Nephron (organoid): Measurements from ENCODE around the gene ASTN2.

ENCODE experiments used
- H3K27ac Mint-ChIP-seq, 3 experiments: 2 replicates each; pipeline ENCODE4 v1.8.0; 2020; ENCODE audit warnings: mixed read lengths in 3 of 3, mild to moderate bottlenecking in 2 of 3, moderate library complexity in 1 of 3
- H3K27me3 Mint-ChIP-seq: 2 replicates; pipeline ENCODE4 v1.8.0; 2021; ENCODE audit warnings: low read depth, mild to moderate bottlenecking, moderate library complexity, mixed read lengths
- H3K36me3 Mint-ChIP-seq: 2 replicates; pipeline ENCODE4 v1.8.0; 2020; ENCODE audit warnings: low read depth, mixed read lengths
- H3K4me1 Mint-ChIP-seq: 2 replicates; pipeline ENCODE4 v1.8.0; 2020; ENCODE audit warnings: mixed read lengths
- H3K4me3 Mint-ChIP-seq, 3 experiments: 2 replicates each; pipeline ENCODE4 v1.8.0; 2020; ENCODE audit warnings: mild to moderate bottlenecking in 3 of 3, mixed read lengths in 3 of 3, moderate library complexity in 2 of 3
- H3K9me3 Mint-ChIP-seq: 2 replicates; pipeline ENCODE4 v1.8.0; 2020; ENCODE audit warnings: mixed read lengths
- TF ChIP-seq, protein P1 (sequence below), 3 experiments: fragments of 200-600 bp; sonication (generic); IDR thresholded peaks; one replicate each; pipeline ENCODE4 v1.5.0; 2021; ENCODE audit warnings: antibody characterized with exemption in 3 of 3; ENCODE audit not compliant: unreplicated experiment in 3 of 3

Gene ASTN2

DNA sequence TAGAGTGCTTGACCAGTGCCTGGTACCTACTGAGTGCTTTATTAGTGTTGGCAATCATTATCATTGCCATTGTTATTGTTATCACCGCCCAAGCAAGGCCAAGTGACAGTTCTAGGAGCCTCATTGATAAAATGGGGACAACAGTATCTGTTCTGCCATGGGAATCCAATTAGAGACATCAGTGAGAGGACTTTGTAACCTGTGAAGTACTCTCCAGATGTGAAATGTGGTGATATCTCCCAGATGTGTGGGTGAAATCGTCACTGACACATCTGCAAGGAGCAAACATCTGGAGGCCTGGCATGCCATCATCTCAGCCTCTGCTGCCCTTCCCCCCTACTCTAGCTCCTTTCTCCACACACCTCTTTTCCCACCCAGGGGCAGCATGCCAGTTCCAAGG is 1000.5 kb downstream of the ASTN2 start:
- TF ChIP-seq, protein P1, sequence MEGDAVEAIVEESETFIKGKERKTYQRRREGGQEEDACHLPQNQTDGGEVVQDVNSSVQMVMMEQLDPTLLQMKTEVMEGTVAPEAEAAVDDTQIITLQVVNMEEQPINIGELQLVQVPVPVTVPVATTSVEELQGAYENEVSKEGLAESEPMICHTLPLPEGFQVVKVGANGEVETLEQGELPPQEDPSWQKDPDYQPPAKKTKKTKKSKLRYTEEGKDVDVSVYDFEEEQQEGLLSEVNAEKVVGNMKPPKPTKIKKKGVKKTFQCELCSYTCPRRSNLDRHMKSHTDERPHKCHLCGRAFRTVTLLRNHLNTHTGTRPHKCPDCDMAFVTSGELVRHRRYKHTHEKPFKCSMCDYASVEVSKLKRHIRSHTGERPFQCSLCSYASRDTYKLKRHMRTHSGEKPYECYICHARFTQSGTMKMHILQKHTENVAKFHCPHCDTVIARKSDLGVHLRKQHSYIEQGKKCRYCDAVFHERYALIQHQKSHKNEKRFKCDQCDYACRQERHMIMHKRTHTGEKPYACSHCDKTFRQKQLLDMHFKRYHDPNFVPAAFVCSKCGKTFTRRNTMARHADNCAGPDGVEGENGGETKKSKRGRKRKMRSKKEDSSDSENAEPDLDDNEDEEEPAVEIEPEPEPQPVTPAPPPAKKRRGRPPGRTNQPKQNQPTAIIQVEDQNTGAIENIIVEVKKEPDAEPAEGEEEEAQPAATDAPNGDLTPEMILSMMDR (IDR thresholded peaks at IDR 0.05; ENCODE audit: unreplicated experiment in 3 of 3), result no peak
- Mint-ChIP-seq H3K4me3 (no peak overlapping the region), H3K9me3 (no peaks in the 10 kb centered on the region), H3K27me3 (peaks cover 4% of the 10 kb centered on the region), H3K27ac (no peak overlapping the region), H3K4me1 (peaks cover 5% of the 10 kb centered on the region), H3K36me3 (no peaks in the 10 kb centered on the region)

DNA sequence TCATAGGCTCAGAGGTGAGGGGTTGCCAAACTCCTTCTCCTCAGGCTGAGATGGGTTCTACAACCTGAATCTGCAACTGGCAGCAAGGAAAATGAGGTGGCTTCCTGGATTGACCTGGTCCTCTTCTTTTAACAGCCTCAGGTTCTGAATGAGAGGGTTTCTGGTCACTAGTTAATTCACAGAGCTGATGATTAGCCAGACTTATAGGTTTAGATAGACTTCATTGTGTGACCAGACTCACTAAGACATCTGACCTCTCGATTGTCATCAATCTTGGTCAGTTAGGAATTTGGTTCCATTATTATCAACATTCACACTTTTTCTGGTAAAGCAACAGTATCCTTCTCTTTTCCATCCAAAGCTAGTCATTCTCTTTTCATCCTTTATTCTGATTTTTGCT is 1003.4 kb downstream of the ASTN2 start:
- H3K9me3 Mint-ChIP-seq, result no peaks in the 10 kb centered on the region
- H3K27me3 Mint-ChIP-seq, result peaks cover 4% of the 10 kb centered on the region
- H3K36me3 Mint-ChIP-seq, result no peaks in the 10 kb centered on the region
- no peak overlapping the region for H3K4me3 Mint-ChIP-seq
- no peak overlapping the region for H3K27ac Mint-ChIP-seq
- TF ChIP-seq, protein P1 (IDR thresholded peaks at IDR 0.05; ENCODE audit: unreplicated experiment in 3 of 3), result no peak
- no peaks in the 10 kb centered on the region for H3K4me1 Mint-ChIP-seq

DNA sequence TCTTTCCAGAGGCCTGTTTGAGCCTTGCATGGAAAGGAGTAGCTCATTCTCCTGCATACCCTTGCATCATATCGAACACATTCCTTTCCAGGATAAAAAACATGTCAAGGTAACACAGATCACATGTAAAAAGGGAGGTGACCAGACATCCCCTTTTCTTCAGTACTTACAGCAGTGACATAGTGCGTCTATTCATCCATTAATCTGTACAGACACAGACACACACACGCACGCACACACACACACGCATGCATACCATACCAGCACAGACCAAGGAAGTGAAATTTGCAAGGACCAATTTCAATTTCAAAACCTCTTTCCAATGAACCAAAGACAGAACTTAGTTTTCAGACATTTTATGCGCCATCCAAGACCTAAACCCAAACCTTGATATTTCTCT is 1005.2 kb downstream of the ASTN2 start:
- no peak overlapping the region for H3K4me3 Mint-ChIP-seq
- H3K36me3 Mint-ChIP-seq, result no peaks in the 10 kb centered on the region
- TF ChIP-seq, protein P1 (IDR thresholded peaks at IDR 0.05; ENCODE audit: unreplicated experiment in 3 of 3), result no peak
- no peaks in the 10 kb centered on the region for H3K9me3 Mint-ChIP-seq
- H3K27ac Mint-ChIP-seq, result no peak overlapping the region
- no peaks in the 10 kb centered on the region for H3K4me1 Mint-ChIP-seq
- H3K27me3 Mint-ChIP-seq, result peaks cover 4% of the 10 kb centered on the region

DNA sequence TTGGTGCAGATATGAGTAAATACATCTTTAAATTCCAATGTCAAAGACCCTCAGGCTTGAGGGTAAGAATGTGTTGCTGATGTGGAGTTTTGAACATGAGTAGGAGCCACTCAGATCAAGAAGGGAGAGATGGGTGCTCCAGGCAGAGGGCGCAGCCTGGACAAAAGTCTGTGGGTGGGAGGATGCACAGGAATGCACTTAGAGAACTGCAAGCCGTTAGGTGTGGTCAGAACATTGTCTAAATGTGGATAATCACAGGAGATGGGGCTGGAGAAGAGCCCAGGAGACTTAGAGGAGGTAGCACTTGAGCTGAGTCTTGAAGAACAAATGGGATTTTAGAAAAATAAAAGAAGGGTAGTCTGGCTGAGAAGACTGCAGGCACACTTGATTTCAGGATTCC is 1005.7 kb downstream of the ASTN2 start:
- Mint-ChIP-seq H3K4me3 (no peak overlapping the region), H3K36me3 (no peaks in the 10 kb centered on the region), H3K27me3 (peaks cover 4% of the 10 kb centered on the region)

DNA sequence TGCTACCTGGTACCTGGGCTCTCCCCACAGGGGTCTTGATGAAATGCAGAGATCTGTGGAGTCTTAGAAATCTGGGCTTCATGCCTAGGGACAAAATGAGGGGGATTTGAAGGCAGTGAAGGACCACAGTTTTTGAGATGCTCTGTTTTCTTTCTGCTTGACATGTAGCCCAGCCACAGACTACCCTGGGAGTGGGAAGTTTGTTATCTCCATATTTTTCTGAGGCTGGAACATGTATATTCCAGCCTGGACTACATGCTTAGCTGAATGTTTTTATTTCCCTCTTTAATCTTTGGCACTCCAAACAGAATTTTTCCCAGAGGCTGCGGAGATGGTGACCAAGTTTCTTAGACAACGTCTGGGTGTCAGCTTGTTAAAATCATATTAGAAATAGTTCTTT is 1008.4 kb downstream of the ASTN2 start:
- Mint-ChIP-seq H3K4me3 (no peak overlapping the region), H3K27me3 (no peaks in the 10 kb centered on the region), H3K9me3 (no peaks in the 10 kb centered on the region), H3K27ac (no peak overlapping the region), H3K4me1 (no peaks in the 10 kb centered on the region), H3K36me3 (no peaks in the 10 kb centered on the region)
- TF ChIP-seq, protein P1 (IDR thresholded peaks at IDR 0.05; ENCODE audit: unreplicated experiment in 3 of 3), result no peak

More for the DNA sequence above, 1005.7 kb downstream of the ASTN2 start:
- H3K4me1 Mint-ChIP-seq, result no peaks in the 10 kb centered on the region
- TF ChIP-seq, protein P1 (IDR thresholded peaks at IDR 0.05; ENCODE audit: unreplicated experiment in 3 of 3), result no peak
- no peak overlapping the region for H3K27ac Mint-ChIP-seq
- H3K9me3 Mint-ChIP-seq, result no peaks in the 10 kb centered on the region

DNA sequence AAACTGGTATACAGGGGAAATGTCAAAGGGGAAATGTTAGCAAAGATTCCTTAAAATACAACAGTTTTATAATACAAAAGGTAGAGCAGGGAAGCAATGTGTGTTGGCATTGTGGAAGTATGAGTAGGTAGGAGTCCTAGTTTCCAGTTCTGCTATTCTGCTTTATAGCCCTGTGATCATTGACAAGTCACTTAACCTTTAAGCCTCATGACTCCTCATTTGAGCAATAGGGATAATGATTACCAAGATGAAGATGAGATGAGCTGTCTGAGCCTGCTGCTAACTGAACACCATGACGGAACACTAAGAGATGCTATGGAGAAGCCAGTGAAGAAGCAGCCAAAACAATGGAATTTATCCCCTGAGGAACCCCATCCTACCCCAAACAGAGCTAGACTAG is 1009.5 kb downstream of the ASTN2 start:
- TF ChIP-seq, protein P1 (IDR thresholded peaks at IDR 0.05; ENCODE audit: unreplicated experiment in 3 of 3), result no peak
- Mint-ChIP-seq H3K27me3 (no peaks in the 10 kb centered on the region), H3K36me3 (no peaks in the 10 kb centered on the region), H3K9me3 (no peaks in the 10 kb centered on the region), H3K4me3 (no peak overlapping the region), H3K27ac (peak overlapping the region in 2 of 3 experiments; percentile 44 to 81), H3K4me1 (no peaks in the 10 kb centered on the region)
